GM18502 (cell line): ENCODE results near the gene MYO7B.

Source experiments
- ATAC-seq: cut with Tn5 transposase; IDR thresholded peaks from one replicate; pipeline ENCODE4 v1.9.1; 2021; ENCODE audit warnings: mild to moderate bottlenecking; ENCODE audit not compliant: unreplicated experiment, poor library complexity

Gene MYO7B

DNA sequence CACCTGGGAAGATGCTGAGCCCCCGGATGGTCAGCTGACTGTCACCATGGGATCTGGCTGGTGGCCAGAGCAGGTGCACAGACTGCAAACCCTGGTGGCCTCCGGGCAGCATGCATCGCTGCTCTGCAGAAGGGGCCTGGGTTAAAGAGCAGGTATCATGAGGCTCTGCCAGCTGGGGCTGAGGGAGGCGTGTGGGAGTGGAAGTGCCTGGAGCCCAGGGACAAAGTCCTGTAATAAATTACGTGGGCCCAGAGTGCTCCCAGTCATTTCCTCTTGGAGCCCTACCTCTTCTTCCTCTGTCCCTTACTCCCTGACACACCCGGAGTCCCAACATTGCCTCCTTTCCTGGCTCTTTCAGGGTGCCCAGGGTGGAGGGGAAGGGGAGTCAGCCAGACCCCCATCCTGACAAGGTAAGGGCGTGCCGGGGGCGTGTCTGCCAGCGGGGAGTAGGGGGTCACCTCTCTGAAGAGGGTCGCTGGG, at the start of gene MYO7B:
Gene MYO7B, plus strand, starts transcription at position 262 of the 480 bp plus-strand sequence. CDS start 24,040 bp downstream, outside the sequence.
- ATAC-seq, result no peak

DNA sequence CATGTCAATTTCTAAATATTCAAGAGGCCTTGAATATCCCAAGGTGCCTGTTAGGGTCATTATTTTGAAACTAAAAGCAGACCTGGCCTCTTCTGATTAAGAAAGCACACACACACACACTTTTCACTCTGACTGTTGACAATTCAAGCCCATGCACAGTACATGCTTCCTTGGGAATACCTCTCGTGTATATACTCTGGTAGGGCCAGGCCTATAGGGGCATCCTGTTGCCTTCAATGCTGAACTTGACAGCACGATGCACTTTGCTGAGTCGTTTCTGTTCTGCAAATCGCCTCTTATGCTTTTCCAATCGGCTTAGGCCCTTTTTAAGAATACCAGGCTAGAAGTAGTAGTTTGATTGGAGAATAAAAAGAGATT, 49.8 kb upstream of the MYO7B start:
- ATAC-seq, result peak; percentile 67

DNA sequence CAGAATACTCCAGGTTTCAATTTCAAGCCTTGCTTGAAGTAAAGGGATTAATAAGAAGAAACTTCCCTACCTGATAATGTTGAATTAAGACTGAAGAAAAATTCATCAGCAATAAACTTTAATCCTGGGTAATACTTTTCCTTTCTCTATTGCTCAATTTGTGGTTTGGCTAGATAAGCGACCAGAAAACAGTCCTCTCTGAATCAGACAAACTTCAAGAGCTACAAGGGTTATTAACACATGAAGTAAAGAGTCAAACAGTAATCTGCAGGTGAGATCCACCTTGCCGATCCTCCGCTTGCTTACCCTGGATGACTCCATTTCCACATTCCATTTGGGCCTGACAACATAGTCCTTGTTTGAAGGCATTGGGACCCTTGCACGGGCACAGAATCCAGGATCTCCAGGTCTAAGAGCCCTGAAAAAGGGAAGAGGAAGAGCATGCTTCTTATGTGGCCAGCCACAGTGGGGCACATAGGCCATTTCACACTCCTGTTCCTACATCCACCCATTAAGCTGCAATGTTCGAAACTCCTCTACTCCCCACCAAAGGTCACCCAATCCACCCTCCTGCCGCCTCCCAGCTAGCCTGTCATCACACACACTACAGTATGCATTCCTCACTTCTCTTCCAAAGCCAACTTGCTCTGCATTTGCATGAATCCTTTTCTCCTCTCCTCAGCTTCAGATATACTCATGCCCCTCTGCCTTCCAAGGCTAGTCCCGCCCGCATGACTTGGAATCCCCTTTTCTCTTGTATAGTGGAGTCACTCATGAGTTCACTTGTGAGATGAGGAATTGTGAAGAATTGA, 49.0 kb upstream of the MYO7B start:
- no peak for ATAC-seq

- no peak for ATAC-seq
These were observed 45.2 kb upstream of the MYO7B start for GRCh38 chr2:127490283-127490682.

DNA sequence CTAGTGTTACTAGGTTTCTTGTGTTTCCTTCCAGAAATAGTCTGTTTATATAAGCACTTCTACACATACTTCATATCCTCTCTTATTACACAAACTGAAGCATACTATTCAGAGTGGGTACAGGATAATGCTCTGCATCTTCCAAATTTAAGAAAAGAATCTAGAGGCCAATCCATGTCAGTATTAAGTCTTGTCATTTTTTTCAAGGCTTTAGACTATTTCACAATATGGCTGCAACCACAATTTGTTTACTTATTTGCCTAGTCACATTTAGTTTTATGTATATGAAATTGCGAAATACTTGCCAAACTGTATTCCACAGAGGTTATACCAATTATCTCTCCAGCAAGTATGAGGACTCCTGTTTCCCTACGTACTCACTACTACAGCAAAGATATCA, 37.1 kb upstream of the MYO7B start:
- ATAC-seq, result no peak

DNA sequence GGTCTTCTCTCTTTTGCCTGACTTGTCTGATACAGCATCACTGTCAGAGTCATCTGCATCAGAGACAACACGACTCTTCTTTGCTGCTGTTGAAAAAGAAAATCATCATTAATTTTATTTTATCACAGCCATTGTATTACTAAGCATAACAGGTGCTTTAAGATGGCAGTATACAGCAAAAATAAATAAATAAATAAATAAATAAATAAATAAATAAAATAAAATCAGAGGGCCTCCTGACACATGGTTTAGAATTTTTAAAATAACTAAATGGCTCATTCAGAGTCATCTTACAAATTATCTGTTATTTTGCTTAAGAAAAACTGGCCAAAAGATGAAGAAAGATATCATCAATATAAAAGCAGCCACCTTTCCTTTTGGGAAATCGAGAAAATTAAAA, 32.0 kb upstream of the MYO7B start:
- ATAC-seq, result no peak

DNA sequence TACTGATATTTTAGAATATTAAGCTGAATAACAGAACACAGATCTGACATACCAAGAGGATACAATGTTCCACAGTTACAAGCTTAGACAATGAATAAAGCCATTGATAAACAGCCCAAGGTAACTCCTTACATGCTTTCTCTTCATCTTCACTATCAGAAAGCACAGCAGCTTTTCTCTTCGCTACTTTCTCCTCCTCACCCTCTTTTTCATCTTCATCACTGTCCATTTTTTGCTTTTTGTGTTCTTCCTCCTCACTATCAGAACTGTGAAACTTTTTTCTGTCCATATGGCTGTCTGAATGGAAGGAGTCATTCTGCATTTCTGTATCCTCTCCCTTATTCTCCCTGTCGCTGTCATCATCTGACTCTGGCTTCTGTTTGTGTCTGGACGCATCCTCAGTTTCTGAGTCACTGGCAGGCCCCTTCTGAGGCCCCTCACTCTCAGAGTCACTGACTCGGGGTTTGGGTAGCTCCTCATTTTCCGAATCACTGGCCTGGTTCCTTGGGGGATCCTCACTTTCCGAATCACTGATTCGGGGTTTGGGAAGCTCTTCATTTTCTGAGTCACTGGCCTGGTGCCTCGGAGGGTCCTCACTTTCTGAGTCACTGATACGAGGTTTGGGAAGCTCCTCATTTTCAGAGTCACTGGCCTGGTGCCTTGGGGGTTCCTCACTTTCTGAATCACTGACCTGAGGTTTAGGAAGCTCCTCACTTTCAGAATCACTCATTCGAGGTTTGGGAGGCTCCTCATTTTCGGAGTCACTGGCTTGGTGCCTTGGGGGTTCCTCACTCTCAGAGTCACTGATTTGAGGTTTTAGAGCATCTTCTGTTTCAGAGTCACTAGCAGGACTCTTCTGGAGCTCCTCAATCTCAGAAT, 30.7 kb upstream of the MYO7B start:
- ATAC-seq, result no peak

DNA sequence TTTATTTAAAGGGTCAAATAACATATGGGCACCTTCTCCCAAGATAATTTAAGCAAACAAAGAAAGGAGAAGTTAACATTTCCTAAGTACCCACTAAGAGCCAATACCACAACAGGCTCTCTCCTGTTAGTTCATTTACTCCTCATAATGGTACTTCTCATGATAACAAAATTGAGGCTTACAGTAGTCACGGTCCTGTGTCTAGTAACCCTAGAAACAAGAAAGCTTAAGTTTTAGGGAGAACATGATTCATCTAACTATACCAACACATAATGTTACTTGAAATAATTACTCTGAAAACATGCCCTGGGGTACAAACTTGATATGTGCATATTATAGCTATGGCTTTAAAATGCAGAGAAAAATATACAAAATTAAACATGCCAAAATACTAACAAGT, 29.0 kb upstream of the MYO7B start:
- no peak for ATAC-seq

DNA sequence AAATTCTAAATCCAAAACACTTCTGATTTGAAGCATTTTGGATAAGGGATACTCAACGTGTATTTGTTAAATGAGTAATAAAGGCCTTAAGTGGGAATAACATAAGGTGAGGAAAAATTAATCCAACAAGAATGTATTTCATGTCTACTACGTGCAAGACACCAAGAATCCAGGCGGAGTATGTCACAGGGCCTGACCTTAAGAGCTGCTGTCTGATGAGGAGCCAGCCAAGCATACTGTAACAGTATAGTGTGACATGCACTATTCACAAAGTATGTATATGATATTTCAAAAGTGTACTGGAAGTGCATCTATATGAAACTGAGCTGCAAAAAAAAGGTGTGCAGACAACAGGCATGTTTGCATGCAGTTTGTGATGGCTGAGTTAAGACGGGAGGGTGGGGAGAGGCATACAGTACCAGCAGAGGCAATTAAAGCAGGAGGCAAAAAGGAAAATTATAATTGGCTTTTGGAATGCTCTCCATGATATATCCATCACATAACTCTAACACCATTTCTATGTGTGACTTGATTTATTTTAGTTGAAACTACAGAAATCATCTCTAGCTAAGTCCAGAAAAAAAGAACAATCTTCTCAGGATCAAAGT, 27.4 kb upstream of the MYO7B start:
- no peak for ATAC-seq

GRCh38 chr2:127508631-127509034, 26.9 kb upstream of the MYO7B start:
- no peak for ATAC-seq

DNA sequence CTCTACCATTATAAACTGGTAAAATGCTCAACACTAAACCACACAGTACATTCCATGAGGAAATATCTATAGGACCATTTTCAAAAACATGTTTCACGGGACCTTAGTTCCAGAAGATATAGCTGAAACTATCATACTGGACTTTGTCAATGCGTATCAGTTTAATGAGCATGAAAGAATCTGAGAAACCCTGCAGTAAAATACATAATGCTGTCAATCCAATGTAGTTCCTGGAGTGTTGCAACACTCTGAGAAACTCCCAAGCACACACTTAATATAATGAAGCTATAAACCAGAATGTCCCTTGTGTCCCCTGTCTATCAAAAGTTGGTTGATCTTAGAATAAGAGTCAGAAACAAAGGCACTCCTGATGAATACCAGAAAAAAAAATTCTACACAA, 25.4 kb upstream of the MYO7B start:
- ATAC-seq, result no peak

DNA sequence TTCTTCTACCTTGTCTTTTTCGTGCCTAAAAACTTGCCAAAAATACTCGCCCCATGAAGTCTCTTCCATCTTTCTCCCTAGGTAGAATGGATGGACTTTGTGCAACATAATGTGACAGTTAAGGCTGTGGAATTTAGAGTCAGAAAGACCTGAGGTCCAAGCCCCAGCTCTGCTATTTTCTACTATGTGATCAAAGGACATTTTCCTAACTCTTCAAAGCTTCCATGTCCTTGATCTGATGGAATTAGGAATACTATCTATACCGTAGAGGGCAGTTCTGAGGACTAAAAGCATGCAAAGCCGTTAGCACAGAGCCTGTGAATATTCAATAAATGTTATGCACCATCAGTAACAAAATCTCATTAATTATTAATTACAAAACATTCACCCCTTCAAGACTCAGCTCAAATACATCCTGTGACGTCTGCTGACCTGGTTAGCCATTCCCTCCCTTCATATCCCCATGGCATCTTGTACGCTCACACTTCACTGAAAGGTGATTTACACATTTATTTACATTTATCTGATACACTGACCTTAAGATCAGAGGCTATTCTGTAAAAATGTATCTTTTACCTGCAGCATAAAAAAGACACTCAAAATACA, 24.3 kb upstream of the MYO7B start:
- no peak for ATAC-seq

DNA sequence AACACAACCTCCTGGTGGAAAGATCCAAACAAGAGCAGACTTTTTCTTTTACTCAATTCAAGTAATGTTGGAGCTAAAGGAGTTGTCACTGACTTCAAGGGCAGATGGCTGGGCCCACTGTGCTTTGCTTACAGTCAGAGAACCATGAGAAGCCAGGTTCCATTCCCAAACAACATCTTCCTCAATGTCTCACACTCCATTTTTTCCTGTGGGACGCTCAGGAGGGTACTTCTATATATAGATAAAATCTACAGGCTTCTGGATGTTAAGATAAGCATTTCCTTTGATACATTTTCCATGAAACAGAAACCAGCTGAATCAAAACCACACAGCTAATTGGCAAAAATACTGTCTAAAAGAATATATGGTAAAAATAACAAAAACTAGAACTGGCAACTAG, 23.6 kb upstream of the MYO7B start:
- ATAC-seq, result no peak

DNA sequence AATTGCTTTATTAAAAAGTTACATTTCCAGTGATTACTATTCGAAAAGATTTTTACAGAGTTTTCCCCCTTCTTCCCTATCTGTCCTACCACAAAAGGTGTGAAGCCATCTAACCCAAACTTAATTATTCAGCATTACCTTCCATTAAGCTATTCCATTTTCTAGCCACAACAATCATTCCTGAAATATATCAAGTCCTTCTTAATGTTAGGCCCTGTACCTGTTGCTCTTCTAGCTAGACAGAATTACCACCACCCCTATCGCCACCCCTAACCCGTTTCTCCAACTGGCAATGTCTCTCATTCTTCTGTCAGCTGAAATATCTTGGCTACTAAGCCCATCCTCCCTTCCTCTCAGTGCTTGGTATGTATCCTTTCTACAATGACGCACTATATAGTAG, 23.1 kb upstream of the MYO7B start:
- ATAC-seq, result no peak

- no peak for ATAC-seq
These were observed 21.4 kb upstream of the MYO7B start for GRCh38 chr2:127514076-127514475.

DNA sequence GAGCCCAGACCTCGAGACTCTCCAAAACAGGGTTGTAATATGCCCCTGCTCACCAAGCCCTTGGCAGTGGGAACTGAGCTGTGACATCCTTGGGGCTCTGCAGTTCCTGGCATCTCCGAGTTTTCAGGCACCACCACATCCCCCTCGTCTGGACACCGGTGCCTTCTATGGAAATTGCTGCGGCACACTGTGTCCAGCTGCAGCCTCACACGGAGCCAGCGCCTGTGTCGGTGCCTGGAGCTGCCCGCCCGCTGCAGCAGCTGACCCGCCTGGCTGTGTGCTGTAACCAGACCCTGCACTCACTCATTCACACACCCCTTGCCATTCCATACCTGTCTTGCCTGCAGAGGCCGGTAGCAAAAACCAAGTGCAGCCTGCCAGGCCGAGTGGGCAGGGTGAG, 21.0 kb upstream of the MYO7B start:
- no peak for ATAC-seq

GRCh38 chr2:127515383-127515915, 20.0 kb upstream of the MYO7B start:
- no peak for ATAC-seq

- no peak for ATAC-seq
These were observed 19.3 kb upstream of the MYO7B start for GRCh38 chr2:127516041-127516762.

GRCh38 chr2:127517465-127517864, 18.0 kb upstream of the MYO7B start:
- ATAC-seq, result no peak

GRCh38 chr2:127520424-127520823, 15.1 kb upstream of the MYO7B start:
- ATAC-seq, result no peak
